Measurements from ENCODE around the gene MRPL9.

DNA sequence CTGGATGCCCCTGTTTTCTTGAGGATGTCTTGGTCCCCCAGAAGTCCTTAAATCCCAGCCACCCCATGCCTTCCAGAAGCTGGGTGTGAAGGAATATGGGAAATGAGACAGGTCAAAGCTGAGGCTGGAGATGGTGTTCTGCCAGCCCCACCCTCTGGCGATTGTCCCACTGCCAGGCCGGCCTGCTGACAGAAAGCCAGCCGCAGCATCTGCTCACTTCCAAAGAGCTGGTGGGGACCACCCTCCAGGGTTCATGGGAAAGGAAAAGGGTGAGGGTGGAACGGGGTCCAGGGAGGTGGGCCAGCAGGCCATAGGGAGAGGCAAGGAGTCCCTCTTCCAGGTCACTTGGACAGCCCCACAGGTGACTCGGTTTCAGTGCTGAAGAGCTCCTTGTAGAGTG lies 43.8 kb upstream of the MRPL9 start:
- TF ChIP-seq, protein P1, sequence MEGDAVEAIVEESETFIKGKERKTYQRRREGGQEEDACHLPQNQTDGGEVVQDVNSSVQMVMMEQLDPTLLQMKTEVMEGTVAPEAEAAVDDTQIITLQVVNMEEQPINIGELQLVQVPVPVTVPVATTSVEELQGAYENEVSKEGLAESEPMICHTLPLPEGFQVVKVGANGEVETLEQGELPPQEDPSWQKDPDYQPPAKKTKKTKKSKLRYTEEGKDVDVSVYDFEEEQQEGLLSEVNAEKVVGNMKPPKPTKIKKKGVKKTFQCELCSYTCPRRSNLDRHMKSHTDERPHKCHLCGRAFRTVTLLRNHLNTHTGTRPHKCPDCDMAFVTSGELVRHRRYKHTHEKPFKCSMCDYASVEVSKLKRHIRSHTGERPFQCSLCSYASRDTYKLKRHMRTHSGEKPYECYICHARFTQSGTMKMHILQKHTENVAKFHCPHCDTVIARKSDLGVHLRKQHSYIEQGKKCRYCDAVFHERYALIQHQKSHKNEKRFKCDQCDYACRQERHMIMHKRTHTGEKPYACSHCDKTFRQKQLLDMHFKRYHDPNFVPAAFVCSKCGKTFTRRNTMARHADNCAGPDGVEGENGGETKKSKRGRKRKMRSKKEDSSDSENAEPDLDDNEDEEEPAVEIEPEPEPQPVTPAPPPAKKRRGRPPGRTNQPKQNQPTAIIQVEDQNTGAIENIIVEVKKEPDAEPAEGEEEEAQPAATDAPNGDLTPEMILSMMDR (IDR thresholded peaks at IDR 0.05; ENCODE audit: low read length) = no peak
- no peak for TF ChIP-seq EZH2 (IDR thresholded peaks at IDR 0.05; ENCODE audit: borderline replicate concordance, low read length)

Data from OCI-LY1 (cell line).